Neural cell (in vitro differentiated cells): ENCODE measurements around the gene ELMO1.

Experiments used
- EP300 ChIP-seq: fragments of 450-650 bp; conservative IDR thresholded peaks from 2 replicates; pipeline ENCODE4 v1.6.1; 2014; ENCODE audit warnings: antibody characterized with exemption, mild to moderate bottlenecking, moderate library complexity; ENCODE audit not compliant: poor library complexity, severe bottlenecking
- EZH2 ChIP-seq: fragments of 200-600, 300-800 bp; shearing (Covaris generic), sonication (generic); IDR thresholded peaks from 2 replicates; pipeline ENCODE4 v1.6.1; 2014; ENCODE audit warnings: antibody characterized with exemption, low read length, borderline replicate concordance, mild to moderate bottlenecking; ENCODE audit not compliant: insufficient read depth, poor library complexity, severe bottlenecking
- MXI1 ChIP-seq: fragments of 450-650 bp; conservative IDR thresholded peaks from 2 replicates; pipeline ENCODE4 v1.6.1; 2014; ENCODE audit warnings: antibody characterized with exemption, mild to moderate bottlenecking; ENCODE audit not compliant: poor library complexity, severe bottlenecking
- POLR2AphosphoS5 ChIP-seq: IDR thresholded peaks from 2 replicates; pipeline ENCODE4 v1.6.1; 2012
- RAD21 ChIP-seq: fragments of 450-650 bp; conservative IDR thresholded peaks from 2 replicates; pipeline ENCODE4 v1.6.1; 2014; ENCODE audit warnings: antibody characterized with exemption, mild to moderate bottlenecking, moderate library complexity
- SMC3 ChIP-seq: fragments of 450-650 bp; conservative IDR thresholded peaks from 2 replicates; pipeline ENCODE4 v1.6.1; 2014; ENCODE audit warnings: antibody characterized with exemption, mild to moderate bottlenecking, moderate library complexity; ENCODE audit not compliant: poor library complexity
- TAF1 ChIP-seq: IDR thresholded peaks from 2 replicates; pipeline ENCODE4 v1.6.1; 2012; ENCODE audit warnings: low read depth
- TF ChIP-seq, protein P1 (sequence below): fragments of 450-650 bp; IDR thresholded peaks from 2 replicates; pipeline ENCODE4 v1.5.1; 2014; ENCODE audit warnings: antibody characterized with exemption, mild to moderate bottlenecking, moderate library complexity; ENCODE audit not compliant: poor library complexity, severe bottlenecking
- TF ChIP-seq, protein P2 (sequence below): IDR thresholded peaks from 2 replicates; pipeline ENCODE4 v1.6.1; 2012; ENCODE audit warnings: borderline replicate concordance

DNA sequence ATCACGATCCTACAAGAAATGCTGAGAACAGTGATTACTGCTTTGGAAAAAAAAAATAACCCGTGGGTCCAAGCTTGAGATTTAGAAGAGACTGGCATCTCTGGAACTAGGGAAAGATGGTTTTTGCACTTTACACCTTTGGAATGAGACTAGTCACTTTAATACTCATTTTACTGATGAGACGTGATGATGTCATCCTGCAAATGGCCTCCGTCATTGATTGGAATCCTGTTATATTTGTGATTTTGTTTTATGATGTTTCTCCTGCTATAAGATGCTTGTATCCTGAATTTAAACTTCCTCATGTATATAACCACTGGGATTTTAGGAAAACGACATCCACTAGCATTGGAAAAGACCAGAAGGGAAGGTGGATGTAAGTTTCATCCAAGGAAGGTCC, 363.1 kb downstream of the ELMO1 start:
- TF ChIP-seq, protein P1, sequence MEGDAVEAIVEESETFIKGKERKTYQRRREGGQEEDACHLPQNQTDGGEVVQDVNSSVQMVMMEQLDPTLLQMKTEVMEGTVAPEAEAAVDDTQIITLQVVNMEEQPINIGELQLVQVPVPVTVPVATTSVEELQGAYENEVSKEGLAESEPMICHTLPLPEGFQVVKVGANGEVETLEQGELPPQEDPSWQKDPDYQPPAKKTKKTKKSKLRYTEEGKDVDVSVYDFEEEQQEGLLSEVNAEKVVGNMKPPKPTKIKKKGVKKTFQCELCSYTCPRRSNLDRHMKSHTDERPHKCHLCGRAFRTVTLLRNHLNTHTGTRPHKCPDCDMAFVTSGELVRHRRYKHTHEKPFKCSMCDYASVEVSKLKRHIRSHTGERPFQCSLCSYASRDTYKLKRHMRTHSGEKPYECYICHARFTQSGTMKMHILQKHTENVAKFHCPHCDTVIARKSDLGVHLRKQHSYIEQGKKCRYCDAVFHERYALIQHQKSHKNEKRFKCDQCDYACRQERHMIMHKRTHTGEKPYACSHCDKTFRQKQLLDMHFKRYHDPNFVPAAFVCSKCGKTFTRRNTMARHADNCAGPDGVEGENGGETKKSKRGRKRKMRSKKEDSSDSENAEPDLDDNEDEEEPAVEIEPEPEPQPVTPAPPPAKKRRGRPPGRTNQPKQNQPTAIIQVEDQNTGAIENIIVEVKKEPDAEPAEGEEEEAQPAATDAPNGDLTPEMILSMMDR, result no peak
- TF ChIP-seq EP300 (no peak), RAD21 (no peak), EZH2 (no peak), POLR2AphosphoS5 (no peak), TAF1 (no peak), MXI1 (no peak), SMC3 (no peak)
- TF ChIP-seq, protein P2, sequence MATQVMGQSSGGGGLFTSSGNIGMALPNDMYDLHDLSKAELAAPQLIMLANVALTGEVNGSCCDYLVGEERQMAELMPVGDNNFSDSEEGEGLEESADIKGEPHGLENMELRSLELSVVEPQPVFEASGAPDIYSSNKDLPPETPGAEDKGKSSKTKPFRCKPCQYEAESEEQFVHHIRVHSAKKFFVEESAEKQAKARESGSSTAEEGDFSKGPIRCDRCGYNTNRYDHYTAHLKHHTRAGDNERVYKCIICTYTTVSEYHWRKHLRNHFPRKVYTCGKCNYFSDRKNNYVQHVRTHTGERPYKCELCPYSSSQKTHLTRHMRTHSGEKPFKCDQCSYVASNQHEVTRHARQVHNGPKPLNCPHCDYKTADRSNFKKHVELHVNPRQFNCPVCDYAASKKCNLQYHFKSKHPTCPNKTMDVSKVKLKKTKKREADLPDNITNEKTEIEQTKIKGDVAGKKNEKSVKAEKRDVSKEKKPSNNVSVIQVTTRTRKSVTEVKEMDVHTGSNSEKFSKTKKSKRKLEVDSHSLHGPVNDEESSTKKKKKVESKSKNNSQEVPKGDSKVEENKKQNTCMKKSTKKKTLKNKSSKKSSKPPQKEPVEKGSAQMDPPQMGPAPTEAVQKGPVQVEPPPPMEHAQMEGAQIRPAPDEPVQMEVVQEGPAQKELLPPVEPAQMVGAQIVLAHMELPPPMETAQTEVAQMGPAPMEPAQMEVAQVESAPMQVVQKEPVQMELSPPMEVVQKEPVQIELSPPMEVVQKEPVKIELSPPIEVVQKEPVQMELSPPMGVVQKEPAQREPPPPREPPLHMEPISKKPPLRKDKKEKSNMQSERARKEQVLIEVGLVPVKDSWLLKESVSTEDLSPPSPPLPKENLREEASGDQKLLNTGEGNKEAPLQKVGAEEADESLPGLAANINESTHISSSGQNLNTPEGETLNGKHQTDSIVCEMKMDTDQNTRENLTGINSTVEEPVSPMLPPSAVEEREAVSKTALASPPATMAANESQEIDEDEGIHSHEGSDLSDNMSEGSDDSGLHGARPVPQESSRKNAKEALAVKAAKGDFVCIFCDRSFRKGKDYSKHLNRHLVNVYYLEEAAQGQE, result no peak
